Dermis blood vessel endothelial cell (primary cell): Measurements from ENCODE around the gene AGXT. TPM values are rescaled to one million over a fixed set of nuclear protein-coding genes. Genes with fewer than 3 reads are reported as not detected.
A peak's percentile ranks its signal among the peaks of the same experiment; 100 is the strongest.

Experiments used
- DNase-seq: peaks from one replicate; pipeline ENCODE4 v3.0.0; 2010
- total RNA-seq: library from RNA; depleted of rRNA; stranded (reverse); fragments of >200 nt; gene quantifications from 2 replicates; pipeline ENCODE4 v1.2.3, GENCODE V29; 2014

AGXT gene
- total RNA-seq, 1 donor from 2014 or later = not detected

- peak; percentile 19 for DNase-seq
Observed at GRCh38 chr2:240916571-240917008, 48.0 kb downstream of the AGXT start.

- no peak for DNase-seq
Observed at GRCh38 chr2:240917009-240917683, 48.5 kb downstream of the AGXT start.

- no peak for DNase-seq
Observed at GRCh38 chr2:240917684-240918257, 49.1 kb downstream of the AGXT start.

- no peak for DNase-seq
Observed at GRCh38 chr2:240918258-240919091, 49.9 kb downstream of the AGXT start.

- no peak for DNase-seq
Observed at GRCh38 chr2:240919161-240919781, 50.6 kb downstream of the AGXT start.

GRCh38 chr2:240919786-240920782, 51.5 kb downstream of the AGXT start:
- DNase-seq = no peak

- no peak for DNase-seq
Observed at GRCh38 chr2:240920783-240921231, 52.2 kb downstream of the AGXT start.

GRCh38 chr2:240921311-240921994, 52.8 kb downstream of the AGXT start:
- DNase-seq = no peak

- no peak for DNase-seq
Observed at GRCh38 chr2:240921995-240922244, 53.3 kb downstream of the AGXT start.

- no peak for DNase-seq
Observed at GRCh38 chr2:240922245-240922981, 53.8 kb downstream of the AGXT start.

- no peak for DNase-seq
Observed at GRCh38 chr2:240922982-240923537, 54.4 kb downstream of the AGXT start.

- DNase-seq = no peak
Observed at GRCh38 chr2:240925191-240925567, 56.6 kb downstream of the AGXT start.

GRCh38 chr2:240925568-240926515, 57.2 kb downstream of the AGXT start:
- no peak for DNase-seq

GRCh38 chr2:240926516-240927389, 58.1 kb downstream of the AGXT start:
- DNase-seq = no peak

GRCh38 chr2:240927390-240927781, 58.8 kb downstream of the AGXT start:
- DNase-seq = no peak

GRCh38 chr2:240928476-240929363, 60.1 kb downstream of the AGXT start:
- DNase-seq = no peak
